K562 (cell line): Measurements from ENCODE around the gene CLEC17A. TPM values are rescaled to one million over a fixed set of nuclear protein-coding genes. Genes with fewer than 3 reads are reported as not detected.

Experiments
- ATAC-seq: fragments of 200-7000 bp; cut with Tn5 transposase; 3 replicates; pipeline ENCODE4 v1.9.1; 2020; ENCODE audit warnings: moderate library complexity
- BruUV-seq: library from RNA; stranded (reverse); fragments of 400-500 nt; replicated peaks from 2 replicates; lab custom pipeline; 2021; lab: Mats Ljungman, UMichigan
- CTCF ChIA-PET: fragments of 300-600 bp; formaldehyde crosslinking; extraction: SDS; loops from one replicate; lab custom pipeline; 2021; ENCODE audit warnings: low intra/inter-chr PET ratio; lab: Yijun Ruan, JAX
- POLR2A ChIA-PET: fragments of 300-600, 350-650 bp; sonication (Branson Sonifier 250); formaldehyde crosslinking; extraction: SDS; loops from one replicate; lab custom pipeline; 2021; ENCODE audit warnings: antibody characterized with exemption, inconsistent platforms; lab: Yijun Ruan, JAX
- DNase-seq, 4 experiments: peaks; one replicate each; pipeline versions ENCODE4 v3.0.0 to v3.0.0-alpha.2; 2011 to 2018; ENCODE audit warnings: low spot score in 3 of 4, mixed read lengths in 3 of 4; ENCODE audit errors: extremely low read depth in 1 of 4
- FAIRE-seq: peaks from 2 replicates; lab custom pipeline; 2011; peaks lifted over from hg19 to GRCh38; lab: Jason Lieb, UNC
- H2AFZ ChIP-seq: 2 replicates; pipeline ENCODE4 v1.6.0; 2011; ENCODE audit warnings: low read depth, low read length, control low read depth, inconsistent platforms
- H3K27ac ChIP-seq: fragments of 200-600 bp; 3 replicates; pipeline ENCODE4 v1.8.0; 2011; ENCODE audit warnings: low read depth, mild to moderate bottlenecking, control low read depth, inconsistent platforms, low read length, moderate library complexity, mixed read lengths; ENCODE audit errors: extremely low read depth
- H3K27me3 ChIP-seq, 2 experiments: fragments of 300-600 bp in 1 of 2; 2 replicates in 1 of 2; 3 replicates in 1 of 2; pipeline versions ENCODE4 v1.6.0 to v1.8.0; 2011; ENCODE audit warnings: inconsistent platforms in 2 of 2, low read length in 2 of 2, mild to moderate bottlenecking in 1 of 2, mixed read lengths in 1 of 2, moderate library complexity in 1 of 2; ENCODE audit not compliant: control insufficient read depth in 2 of 2, insufficient read depth in 2 of 2
- H3K36me3 ChIP-seq: fragments of 300-600 bp; 3 replicates; pipeline ENCODE4 v1.8.0; 2011; ENCODE audit warnings: mild to moderate bottlenecking, low read length, inconsistent platforms; ENCODE audit not compliant: control insufficient read depth, insufficient read depth
- H3K4me1 ChIP-seq, 2 experiments: fragments of 200-600 bp in 1 of 2; replicated peaks in 1 of 2; 2 replicates in 1 of 2; 3 replicates in 1 of 2; pipeline versions ENCODE4 v1.5.1 to v1.8.0; 2011; ENCODE audit warnings: inconsistent platforms in 2 of 2, low read length in 2 of 2, mild to moderate bottlenecking in 1 of 2, mixed read lengths in 1 of 2, moderate library complexity in 1 of 2; ENCODE audit not compliant: control insufficient read depth in 2 of 2, insufficient read depth in 2 of 2
- H3K4me2 ChIP-seq: 2 replicates; pipeline ENCODE4 v1.6.1; 2011; ENCODE audit warnings: low read length, control low read depth, inconsistent platforms, mixed read lengths; ENCODE audit not compliant: insufficient read depth
- H3K4me3 ChIP-seq: fragments of 200-600 bp; sonication (generic), shearing (Covaris generic); 2 replicates; pipeline ENCODE4 v1.5.1; 2016; ENCODE audit warnings: control low read depth, inconsistent platforms
- H3K79me2 ChIP-seq: fragments of 200-600 bp; 3 replicates; pipeline ENCODE4 v1.8.0; 2011; ENCODE audit warnings: low read length, inconsistent platforms; ENCODE audit not compliant: control insufficient read depth, insufficient read depth
- H3K9ac ChIP-seq, 2 experiments: 2 replicates each; pipeline versions ENCODE4 v1.6.0 to v1.6.1; 2011; ENCODE audit warnings: low read depth in 2 of 2, low read length in 2 of 2, control low read depth in 1 of 2, inconsistent platforms in 1 of 2, mild to moderate bottlenecking in 1 of 2, mixed read lengths in 1 of 2; ENCODE audit not compliant: insufficient read depth in 1 of 2
- H3K9me1 ChIP-seq: one replicate; pipeline ENCODE4 v1.6.0; 2011; ENCODE audit warnings: inconsistent platforms, mild to moderate bottlenecking, low read length, moderate library complexity; ENCODE audit not compliant: control insufficient read depth, insufficient read depth
- H3K9me3 ChIP-seq: replicated peaks from 2 replicates; pipeline ENCODE4 v1.5.1; 2011; ENCODE audit warnings: low read depth, low read length, inconsistent platforms; ENCODE audit not compliant: control insufficient read depth, insufficient read depth
- H4K20me1 ChIP-seq: replicated peaks from 2 replicates; pipeline ENCODE4 v1.6.1; 2011; ENCODE audit warnings: low read length, inconsistent platforms, mixed read lengths; ENCODE audit not compliant: control insufficient read depth, insufficient read depth
- ETV1 ChIP-seq: fragments of 450-650 bp; conservative IDR thresholded peaks from 2 replicates; pipeline ENCODE4 v1.6.1; 2016; ENCODE audit warnings: missing genetic modification characterization, control low read depth, low read depth, missing compliant biosample characterization
- GABPB1 ChIP-seq: sonication (generic); formaldehyde crosslinking; IDR thresholded peaks from 2 replicates; pipeline ENCODE4 v1.8.0; 2022; ENCODE audit warnings: mild to moderate bottlenecking, missing genetic modification reagents
- GTF2E2 ChIP-seq: fragments of 200-800 bp; sonication (Bioruptor generic); IDR thresholded peaks from 2 replicates; pipeline ENCODE4 v1.6.1; 2016; ENCODE audit warnings: missing genetic modification characterization, missing compliant biosample characterization
- HDGF ChIP-seq: fragments of 450-650 bp; IDR thresholded peaks from 2 replicates; pipeline ENCODE4 v1.6.1; 2016
- HLTF ChIP-seq: fragments of 450-650 bp; IDR thresholded peaks from 2 replicates; pipeline ENCODE4 v1.6.1; 2016
- MTA1 ChIP-seq: fragments of 450-650 bp; IDR thresholded peaks from 2 replicates; pipeline ENCODE4 v1.6.1; 2017; ENCODE audit warnings: borderline replicate concordance
- MTA2 ChIP-seq: fragments of 450-650 bp; IDR thresholded peaks from 2 replicates; pipeline ENCODE4 v1.6.1; 2016; ENCODE audit warnings: low read depth
- RB1 ChIP-seq: fragments of 450-650 bp; IDR thresholded peaks from 2 replicates; pipeline ENCODE4 v1.6.1; 2017; ENCODE audit warnings: low read depth, mild to moderate bottlenecking
- RBFOX2 ChIP-seq: fragments of 200-400 bp; formaldehyde crosslinking; IDR thresholded peaks from 2 replicates; pipeline ENCODE4 v1.6.1; 2017; ENCODE audit warnings: low read depth, mild to moderate bottlenecking, low read length, moderate library complexity
- SMAD4 ChIP-seq: fragments of 250-450 bp; sonication (Bioruptor Pico); conservative IDR thresholded peaks from 2 replicates; pipeline ENCODE4 v1.8.0; 2021; ENCODE audit warnings: inconsistent platforms, mild to moderate bottlenecking, moderate library complexity
- TGIF2 ChIP-seq: sonication (generic); formaldehyde crosslinking; IDR thresholded peaks from 2 replicates; pipeline ENCODE4 v1.8.1; 2022; ENCODE audit warnings: mild to moderate bottlenecking, missing genetic modification reagents, moderate library complexity
- ZNF3 ChIP-seq: fragments of 250-450 bp; sonication (Bioruptor Pico); IDR thresholded peaks from 2 replicates; pipeline ENCODE4 v1.5.0; 2021; ENCODE audit warnings: mild to moderate bottlenecking, moderate library complexity
- ZNF707 ChIP-seq: fragments of 250-450 bp; sonication (Bioruptor Pico); conservative IDR thresholded peaks from 2 replicates; pipeline ENCODE4 v1.8.0; 2022; ENCODE audit warnings: inconsistent platforms, mild to moderate bottlenecking, moderate library complexity
- ZNF780A ChIP-seq: fragments of 250-450 bp; sonication (Bioruptor Pico); IDR thresholded peaks from 2 replicates; pipeline ENCODE4 v1.5.0; 2021; ENCODE audit warnings: mild to moderate bottlenecking
- WGBS: fragments of 100-300 bp; shearing (Covaris generic); methylation state at CpG from one replicate; pipeline ENCODE4 v1.1.6; 2016; ENCODE audit warnings: low coverage, mixed read lengths; ENCODE audit not compliant: insufficient coverage; ENCODE audit errors: missing lambda C conversion rate; 5-methylcytosine and 5-hydroxymethylcytosine counted together
- in situ Hi-C: fragments of 300-500 bp; cut with MboI; formaldehyde crosslinking; loops from 4 replicates; pipeline ENCODE4 v1.15.0; 2018; ENCODE audit warnings: inconsistent platforms, mixed read lengths
- intact Hi-C: fragments of 100-400 bp; cut with micrococcal nuclease; formaldehyde crosslinking; loops from 2 replicates; pipeline ENCODE4 v1.14.2; 2022
- polyA plus RNA-seq, 8 experiments: library from polyadenylated mRNA; depleted of rRNA in 4 of 8; stranded (reverse) in 5 of 8; unstranded in 3 of 8; fragments of >200 nt; fragmentation: Nextera tagmentation in 2 of 8; fragmentation: Illumina TruSeq in 1 of 8; extraction: Ambion mirVana in 2 of 8; extraction: Trizol in 1 of 8; gene quantifications; 2 replicates each; pipeline versions ENCODE4 v1.2.1 to v1.2.3, GENCODE V29; 2011 to 2014; ENCODE audit warnings: inconsistent platforms in 1 of 8, missing spikeins in 1 of 8
- total RNA-seq, 7 experiments: library from RNA; depleted of rRNA in 6 of 7; stranded (reverse); fragments of >200 nt in 6 of 7; fragmentation: Illumina TruSeq in 2 of 7; extraction: Trizol in 2 of 7; gene quantifications; 2 replicates each; pipeline versions ENCODE4 v1.2.1 to v1.2.3, GENCODE V29; 2011 to 2021; ENCODE audit warnings: low replicate concordance in 1 of 7
- TF ChIP-seq, protein P1 (sequence below): sonication (generic); formaldehyde crosslinking; IDR thresholded peaks from 2 replicates; pipeline ENCODE4 v1.8.0; 2022; ENCODE audit warnings: mild to moderate bottlenecking, missing genetic modification reagents, borderline replicate concordance
- TF ChIP-seq, protein P2 (sequence below): fragments of 200-800 bp; sonication (Bioruptor generic); IDR thresholded peaks from 2 replicates; pipeline ENCODE4 v1.6.1; 2017; ENCODE audit warnings: missing genetic modification characterization, missing compliant biosample characterization
- TF ChIP-seq, protein P3 (sequence below): fragments of 450-650 bp; IDR thresholded peaks from 2 replicates; pipeline ENCODE4 v1.6.1; 2016; ENCODE audit warnings: low read depth, mild to moderate bottlenecking, moderate library complexity

CLEC17A gene
- total and polyA plus RNA-seq, 9 of the 15 experiments (the other 6 are each of a cell fraction or from before 2014, with no cell fraction given) = 0.03 TPM; not detected in 8

DNA sequence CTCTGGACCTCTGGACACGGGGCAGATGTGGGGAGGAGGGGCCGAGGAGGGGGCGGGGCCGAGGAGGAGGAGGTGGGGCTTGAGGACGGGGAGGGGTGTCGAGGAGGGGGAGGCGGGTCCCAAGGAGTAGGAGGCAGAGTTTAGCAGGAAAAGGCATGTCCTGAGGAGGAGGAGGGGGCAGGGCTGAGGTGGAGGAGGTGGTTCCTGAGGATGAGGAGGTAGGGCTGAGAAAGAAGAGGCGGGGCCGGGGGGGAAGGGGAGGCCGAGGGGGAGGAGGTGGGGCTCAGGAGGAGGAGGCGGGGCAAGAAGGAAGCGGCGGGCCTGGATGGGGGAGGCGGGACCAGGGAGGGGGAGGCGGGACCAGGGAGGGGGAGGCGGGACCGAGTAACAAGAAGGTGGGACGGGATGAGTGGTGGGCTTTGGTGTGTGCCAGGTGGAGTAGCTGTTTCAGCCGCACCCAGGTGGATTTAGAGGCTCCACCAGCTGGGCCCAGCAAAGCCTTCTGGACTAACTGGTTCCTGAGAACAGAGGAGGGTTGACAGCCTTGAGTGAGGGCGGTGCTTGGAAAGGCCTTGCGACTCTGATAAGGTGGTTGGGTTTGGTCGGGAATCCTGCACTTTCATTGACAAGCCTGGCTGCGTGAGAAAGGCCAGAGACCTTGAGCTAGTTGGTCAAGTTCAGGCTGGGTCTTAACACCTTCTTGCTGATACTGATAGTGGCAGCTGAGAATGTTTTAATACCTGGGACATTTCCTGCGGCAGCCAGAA, 45.8 kb upstream of the CLEC17A start:
- no peaks in the 10 kb centered on the region for H3K9me1 ChIP-seq
- ChIA-PET CTCF (interaction anchor here (0.5 to 0.7 kb wide), 3 partner anchors 18 to 20 kb away, joined by 3 to 7 read pairs (median 3); partner anchors contain the start of gene DNAJB1), POLR2A (interaction anchor here (0.5 to 2.9 kb wide), 6 partner anchors 10 to 21 kb away, joined by 3 to 9 read pairs (median 4); partner anchors contain the start of gene DNAJB1)
- peak overlapping the region; percentile 80 for H2AFZ ChIP-seq
- peaks cover 9% of the 10 kb centered on the region; the same call in 1 of the 2 replicates for H4K20me1 ChIP-seq
- WGBS = 0% methylated on average over 6 of the region's 24 CpGs
- peaks cover 23% of the 10 kb centered on the region; the same call in 2 of the 3 replicates for H3K36me3 ChIP-seq
- peak overlapping the region; percentile 77 for H3K27ac ChIP-seq
- FAIRE-seq (peak; percentile 99), DNase-seq (peak; percentile 93 to 97 (median 96)), ATAC-seq (peak; percentile 93)
- peak overlapping the region; percentile 87 for H3K4me2 ChIP-seq
- intact Hi-C loops = loop anchor here (2.0 kb wide), 1 partner anchor 14 kb away; no protein-coding TSS in a partner anchor
- peak overlapping the region; percentile 46 to 80; a peak in 3 of 4 replicates for H3K9ac ChIP-seq
- H3K27me3 ChIP-seq = no peaks in the 10 kb centered on the region
- BruUV-seq = no TSS peak
- in situ Hi-C loops = no loop called here
- no peaks in the 10 kb centered on the region for H3K9me3 ChIP-seq
- H3K79me2 ChIP-seq = peaks cover 76% of the 10 kb centered on the region
- peak overlapping the region; percentile 45 for H3K4me3 ChIP-seq
- peaks cover 23 to 38% of the 10 kb centered on the region in 2 experiments; a peak in 4 of 5 replicates for H3K4me1 ChIP-seq
- TF ChIP-seq ZNF707 (CRISPR knock-in tag) = no peak
- TF ChIP-seq RBFOX2 = peak; percentile 29; the same call in 1 of the 2 replicates
- TF ChIP-seq GABPB1 = peak; percentile 35; the same call in 1 of the 2 replicates
- TF ChIP-seq ETV1 (tag) = no peak
- no peak for TF ChIP-seq HLTF
- TF ChIP-seq SMAD4 (CRISPR knock-in tag) = peak; percentile 60
- no peak for TF ChIP-seq ZNF780A
- TF ChIP-seq TGIF2 = no peak
- TF ChIP-seq, protein P1, sequence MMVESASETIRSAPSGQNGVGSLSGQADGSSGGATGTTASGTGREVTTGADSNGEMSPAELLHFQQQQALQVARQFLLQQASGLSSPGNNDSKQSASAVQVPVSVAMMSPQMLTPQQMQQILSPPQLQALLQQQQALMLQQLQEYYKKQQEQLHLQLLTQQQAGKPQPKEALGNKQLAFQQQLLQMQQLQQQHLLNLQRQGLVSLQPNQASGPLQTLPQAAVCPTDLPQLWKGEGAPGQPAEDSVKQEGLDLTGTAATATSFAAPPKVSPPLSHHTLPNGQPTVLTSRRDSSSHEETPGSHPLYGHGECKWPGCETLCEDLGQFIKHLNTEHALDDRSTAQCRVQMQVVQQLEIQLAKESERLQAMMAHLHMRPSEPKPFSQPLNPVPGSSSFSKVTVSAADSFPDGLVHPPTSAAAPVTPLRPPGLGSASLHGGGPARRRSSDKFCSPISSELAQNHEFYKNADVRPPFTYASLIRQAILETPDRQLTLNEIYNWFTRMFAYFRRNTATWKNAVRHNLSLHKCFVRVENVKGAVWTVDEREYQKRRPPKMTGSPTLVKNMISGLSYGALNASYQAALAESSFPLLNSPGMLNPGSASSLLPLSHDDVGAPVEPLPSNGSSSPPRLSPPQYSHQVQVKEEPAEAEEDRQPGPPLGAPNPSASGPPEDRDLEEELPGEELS (CRISPR knock-in tag) = no peak
- no peak for TF ChIP-seq GTF2E2 (tag)
- peak; percentile 40; the same call in 1 of the 2 replicates for TF ChIP-seq MTA2
- TF ChIP-seq, protein P2, sequence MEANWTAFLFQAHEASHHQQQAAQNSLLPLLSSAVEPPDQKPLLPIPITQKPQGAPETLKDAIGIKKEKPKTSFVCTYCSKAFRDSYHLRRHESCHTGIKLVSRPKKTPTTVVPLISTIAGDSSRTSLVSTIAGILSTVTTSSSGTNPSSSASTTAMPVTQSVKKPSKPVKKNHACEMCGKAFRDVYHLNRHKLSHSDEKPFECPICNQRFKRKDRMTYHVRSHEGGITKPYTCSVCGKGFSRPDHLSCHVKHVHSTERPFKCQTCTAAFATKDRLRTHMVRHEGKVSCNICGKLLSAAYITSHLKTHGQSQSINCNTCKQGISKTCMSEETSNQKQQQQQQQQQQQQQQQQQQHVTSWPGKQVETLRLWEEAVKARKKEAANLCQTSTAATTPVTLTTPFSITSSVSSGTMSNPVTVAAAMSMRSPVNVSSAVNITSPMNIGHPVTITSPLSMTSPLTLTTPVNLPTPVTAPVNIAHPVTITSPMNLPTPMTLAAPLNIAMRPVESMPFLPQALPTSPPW = peak; percentile 95
- no peak for TF ChIP-seq HDGF
- TF ChIP-seq, protein P3, sequence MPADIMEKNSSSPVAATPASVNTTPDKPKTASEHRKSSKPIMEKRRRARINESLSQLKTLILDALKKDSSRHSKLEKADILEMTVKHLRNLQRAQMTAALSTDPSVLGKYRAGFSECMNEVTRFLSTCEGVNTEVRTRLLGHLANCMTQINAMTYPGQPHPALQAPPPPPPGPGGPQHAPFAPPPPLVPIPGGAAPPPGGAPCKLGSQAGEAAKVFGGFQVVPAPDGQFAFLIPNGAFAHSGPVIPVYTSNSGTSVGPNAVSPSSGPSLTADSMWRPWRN = 0 out of 2 replicates have a peak, but pooled peaks have one; percentile 49
- peak; percentile 37; the same call in 1 of the 2 replicates for TF ChIP-seq RB1
- TF ChIP-seq ZNF3 = no peak
- TF ChIP-seq MTA1 = no peak
